GM11168 (cell line): ENCODE data around the gene CAMTA1.

Source experiments
- in situ Hi-C: fragments of 300-500 bp; cut with MboI; formaldehyde crosslinking; loops from one replicate; pipeline ENCODE4 v1.12.0; 2022; ENCODE audit warnings: low sequenced_read_pairs; ENCODE audit not compliant: unreplicated experiment

Gene CAMTA1

GRCh38 chr1:6942990-6943389 lies 157.7 kb downstream of the CAMTA1 start:
- in situ Hi-C loops, result no loop called here

- in situ Hi-C loops, result no loop called here
Observed at GRCh38 chr1:6944434-6944833, 159.2 kb downstream of the CAMTA1 start.

- in situ Hi-C loops, result no loop called here
Observed at GRCh38 chr1:6947952-6948351, 162.7 kb downstream of the CAMTA1 start.

GRCh38 chr1:6948416-6948815 lies 163.2 kb downstream of the CAMTA1 start:
- in situ Hi-C loops, result no loop called here

GRCh38 chr1:6948861-6949260 lies 163.6 kb downstream of the CAMTA1 start:
- in situ Hi-C loops, result no loop called here

- in situ Hi-C loops, result no loop called here
Observed at GRCh38 chr1:6950001-6950765, 164.9 kb downstream of the CAMTA1 start.

- in situ Hi-C loops, result no loop called here
Observed at GRCh38 chr1:6951536-6951935, 166.3 kb downstream of the CAMTA1 start.

GRCh38 chr1:6953216-6953615 lies 168.0 kb downstream of the CAMTA1 start:
- in situ Hi-C loops, result no loop called here

- in situ Hi-C loops, result no loop called here
Observed at GRCh38 chr1:6953907-6954364, 168.7 kb downstream of the CAMTA1 start.

GRCh38 chr1:6954591-6954990 lies 169.3 kb downstream of the CAMTA1 start:
- in situ Hi-C loops, result no loop called here

- in situ Hi-C loops, result no loop called here
Observed at GRCh38 chr1:6955357-6956094, 170.3 kb downstream of the CAMTA1 start.

GRCh38 chr1:6956488-6957159 lies 171.4 kb downstream of the CAMTA1 start:
- in situ Hi-C loops, result no loop called here

GRCh38 chr1:6957341-6957740 lies 172.1 kb downstream of the CAMTA1 start:
- in situ Hi-C loops, result no loop called here

- in situ Hi-C loops, result no loop called here
Observed at GRCh38 chr1:6958407-6959030, 173.3 kb downstream of the CAMTA1 start.

GRCh38 chr1:6959491-6959890 lies 174.2 kb downstream of the CAMTA1 start:
- in situ Hi-C loops, result no loop called here

GRCh38 chr1:6960291-6960811 lies 175.1 kb downstream of the CAMTA1 start:
- in situ Hi-C loops, result no loop called here

GRCh38 chr1:6960860-6961259 lies 175.6 kb downstream of the CAMTA1 start:
- in situ Hi-C loops, result no loop called here

GRCh38 chr1:6961289-6961688 lies 176.0 kb downstream of the CAMTA1 start:
- in situ Hi-C loops, result no loop called here

- in situ Hi-C loops, result no loop called here
Observed at GRCh38 chr1:6961905-6962477, 176.7 kb downstream of the CAMTA1 start.

- in situ Hi-C loops, result no loop called here
Observed at GRCh38 chr1:6962478-6962995, 177.3 kb downstream of the CAMTA1 start.
